ENCODE measurements around the gene ZNF236. TPM values are rescaled to one million over a fixed set of nuclear protein-coding genes. Genes with fewer than 3 reads are reported as not detected.

Gene ZNF236
- total RNA-seq, 2 donors from 2014 or later: 8.3 to 29.0 TPM

DNA sequence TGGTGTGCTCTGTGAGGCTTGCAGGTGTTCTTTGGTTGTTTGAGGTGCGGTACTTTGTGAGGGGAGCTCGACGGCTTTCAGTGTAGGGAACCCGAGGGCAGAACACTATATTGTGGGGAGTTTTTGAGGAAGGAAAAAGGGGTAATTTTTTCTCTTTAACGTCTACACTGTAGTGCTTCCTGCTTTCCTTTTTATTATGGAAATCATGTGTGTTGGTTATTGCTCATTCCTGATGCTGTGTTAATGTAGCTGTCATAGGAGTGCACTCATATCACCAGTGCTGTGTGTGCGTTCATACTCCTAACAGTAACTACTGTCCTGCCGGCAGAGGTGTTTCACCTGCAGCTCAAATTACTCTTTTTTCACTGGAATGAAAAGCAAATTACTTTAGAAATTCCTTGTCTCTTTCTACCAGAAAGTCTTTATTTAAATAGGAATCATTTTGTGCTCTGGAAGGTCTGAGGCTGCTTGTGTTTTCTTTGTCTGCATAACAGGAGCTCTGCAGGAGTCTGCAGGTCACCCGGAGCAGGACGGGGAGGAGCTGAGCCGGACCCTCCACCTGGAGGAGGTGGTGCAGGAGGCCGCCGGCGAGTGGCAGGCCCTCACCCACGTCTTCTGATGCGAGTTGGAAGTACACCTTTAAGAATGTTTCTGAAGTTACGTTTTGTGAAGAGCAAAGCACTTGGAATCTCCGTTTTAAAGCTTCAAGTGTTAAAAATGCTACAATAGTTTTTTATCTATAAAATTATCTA lies 145.5 kb downstream of the ZNF236 start:
- H3K9me3 ChIP-seq: no peaks in the 10 kb centered on the region
- H3K27ac ChIP-seq: no peak overlapping the region
- 65% methylated on average over 17 of the region's 17 CpGs for WGBS
- H3K4me1 ChIP-seq (replicated peaks): no peaks in the 10 kb centered on the region
- no peak for DNase-seq (ENCODE audit: low spot score)
- TF ChIP-seq, protein P1, sequence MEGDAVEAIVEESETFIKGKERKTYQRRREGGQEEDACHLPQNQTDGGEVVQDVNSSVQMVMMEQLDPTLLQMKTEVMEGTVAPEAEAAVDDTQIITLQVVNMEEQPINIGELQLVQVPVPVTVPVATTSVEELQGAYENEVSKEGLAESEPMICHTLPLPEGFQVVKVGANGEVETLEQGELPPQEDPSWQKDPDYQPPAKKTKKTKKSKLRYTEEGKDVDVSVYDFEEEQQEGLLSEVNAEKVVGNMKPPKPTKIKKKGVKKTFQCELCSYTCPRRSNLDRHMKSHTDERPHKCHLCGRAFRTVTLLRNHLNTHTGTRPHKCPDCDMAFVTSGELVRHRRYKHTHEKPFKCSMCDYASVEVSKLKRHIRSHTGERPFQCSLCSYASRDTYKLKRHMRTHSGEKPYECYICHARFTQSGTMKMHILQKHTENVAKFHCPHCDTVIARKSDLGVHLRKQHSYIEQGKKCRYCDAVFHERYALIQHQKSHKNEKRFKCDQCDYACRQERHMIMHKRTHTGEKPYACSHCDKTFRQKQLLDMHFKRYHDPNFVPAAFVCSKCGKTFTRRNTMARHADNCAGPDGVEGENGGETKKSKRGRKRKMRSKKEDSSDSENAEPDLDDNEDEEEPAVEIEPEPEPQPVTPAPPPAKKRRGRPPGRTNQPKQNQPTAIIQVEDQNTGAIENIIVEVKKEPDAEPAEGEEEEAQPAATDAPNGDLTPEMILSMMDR (IDR thresholded peaks at IDR 0.05): no peak
- TF ChIP-seq POLR2AphosphoS5 (IDR thresholded peaks at IDR 0.05) (no peak), POLR2A (IDR thresholded peaks at IDR 0.05) (no peak)
- H3K36me3 ChIP-seq: no peaks in the 10 kb centered on the region
- no peak overlapping the region for H3K4me3 ChIP-seq
- no peaks in the 10 kb centered on the region for H3K27me3 ChIP-seq (replicated peaks; ENCODE audit: insufficient read depth)
- intact Hi-C loops (cut with DNase I): no loop called here

DNA sequence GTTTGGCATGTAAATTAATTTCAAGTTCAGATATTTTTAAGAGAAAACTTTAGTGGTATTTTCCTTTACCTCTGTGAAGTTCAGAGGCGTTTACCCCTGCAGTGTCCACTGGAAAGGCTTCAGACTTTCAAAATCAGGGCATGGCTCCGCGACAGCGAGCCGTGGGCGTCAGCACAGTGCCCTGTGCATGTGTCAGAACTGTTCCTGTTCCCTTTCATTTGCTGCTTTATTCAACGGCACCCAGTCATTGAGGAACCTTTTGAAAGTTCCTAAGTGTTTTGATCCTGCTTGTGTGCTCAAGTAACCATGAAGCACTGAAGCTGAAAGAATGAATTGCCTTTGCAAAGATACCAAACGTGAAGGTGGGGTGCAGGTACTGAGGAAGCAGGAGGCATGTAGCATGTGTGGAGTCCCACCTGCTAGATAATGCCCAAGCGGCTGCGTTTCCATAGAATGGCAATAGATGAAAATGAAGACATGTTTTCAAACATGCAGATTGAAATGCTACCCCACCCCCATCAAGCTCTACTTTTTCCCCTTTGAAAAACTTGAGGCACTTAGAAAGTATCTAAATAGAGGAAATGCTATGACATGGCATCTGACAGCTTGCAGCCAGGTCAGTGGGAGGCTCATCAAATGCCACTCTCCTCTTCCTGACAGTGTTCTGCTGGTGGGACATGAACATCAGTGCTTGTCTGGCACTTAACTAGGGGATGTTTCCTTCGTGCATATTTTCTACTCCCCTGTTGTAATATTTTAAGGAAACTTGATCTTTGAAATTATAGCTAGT lies 148.6 kb downstream of the ZNF236 start:
- no peaks in the 10 kb centered on the region for H3K27me3 ChIP-seq (replicated peaks; ENCODE audit: insufficient read depth)
- H3K4me3 ChIP-seq: no peak overlapping the region
- H3K27ac ChIP-seq: no peak overlapping the region
- no peak for DNase-seq (ENCODE audit: low spot score)
- TF ChIP-seq POLR2A (IDR thresholded peaks at IDR 0.05): no peak
- TF ChIP-seq, protein P1 (IDR thresholded peaks at IDR 0.05): no peak
- no peak for TF ChIP-seq POLR2AphosphoS5 (IDR thresholded peaks at IDR 0.05)
- intact Hi-C loops (cut with DNase I): no loop called here
- H3K9me3 ChIP-seq: no peaks in the 10 kb centered on the region
- no peaks in the 10 kb centered on the region for H3K36me3 ChIP-seq
- no peaks in the 10 kb centered on the region for H3K4me1 ChIP-seq (replicated peaks)
- WGBS: 83% methylated on average over 11 of the region's 11 CpGs

DNA sequence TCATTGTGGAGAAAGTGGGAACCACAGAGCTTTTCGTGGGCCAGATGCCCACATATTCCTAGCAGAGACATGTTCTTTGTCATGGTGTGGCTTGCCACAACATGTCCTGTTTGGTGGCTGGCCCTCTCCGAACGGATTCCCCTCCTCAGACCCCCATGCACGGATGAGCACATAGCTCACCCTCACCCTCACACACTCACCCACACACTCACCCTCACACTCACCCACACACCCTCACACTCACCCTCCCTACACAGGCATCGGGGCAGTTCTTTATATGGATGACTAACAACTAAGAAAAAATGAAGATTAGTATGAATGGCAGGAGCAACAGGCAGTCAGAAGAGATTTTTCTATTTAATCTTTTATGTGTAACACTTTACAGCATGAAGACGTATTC lies 149.9 kb downstream of the ZNF236 start:
- no peak overlapping the region for H3K4me3 ChIP-seq
- WGBS: 59% methylated on average over 6 of the region's 6 CpGs
- H3K27ac ChIP-seq: no peak overlapping the region
- TF ChIP-seq, protein P1 (IDR thresholded peaks at IDR 0.05): no peak
- TF ChIP-seq POLR2A (IDR thresholded peaks at IDR 0.05) (no peak), POLR2AphosphoS5 (IDR thresholded peaks at IDR 0.05) (no peak)
- no peaks in the 10 kb centered on the region for H3K4me1 ChIP-seq (replicated peaks)
- H3K36me3 ChIP-seq: no peaks in the 10 kb centered on the region
- intact Hi-C loops (cut with DNase I): no loop called here
- no peak for DNase-seq (ENCODE audit: low spot score)
- H3K27me3 ChIP-seq (replicated peaks; ENCODE audit: insufficient read depth): no peaks in the 10 kb centered on the region
- no peaks in the 10 kb centered on the region for H3K9me3 ChIP-seq

DNA sequence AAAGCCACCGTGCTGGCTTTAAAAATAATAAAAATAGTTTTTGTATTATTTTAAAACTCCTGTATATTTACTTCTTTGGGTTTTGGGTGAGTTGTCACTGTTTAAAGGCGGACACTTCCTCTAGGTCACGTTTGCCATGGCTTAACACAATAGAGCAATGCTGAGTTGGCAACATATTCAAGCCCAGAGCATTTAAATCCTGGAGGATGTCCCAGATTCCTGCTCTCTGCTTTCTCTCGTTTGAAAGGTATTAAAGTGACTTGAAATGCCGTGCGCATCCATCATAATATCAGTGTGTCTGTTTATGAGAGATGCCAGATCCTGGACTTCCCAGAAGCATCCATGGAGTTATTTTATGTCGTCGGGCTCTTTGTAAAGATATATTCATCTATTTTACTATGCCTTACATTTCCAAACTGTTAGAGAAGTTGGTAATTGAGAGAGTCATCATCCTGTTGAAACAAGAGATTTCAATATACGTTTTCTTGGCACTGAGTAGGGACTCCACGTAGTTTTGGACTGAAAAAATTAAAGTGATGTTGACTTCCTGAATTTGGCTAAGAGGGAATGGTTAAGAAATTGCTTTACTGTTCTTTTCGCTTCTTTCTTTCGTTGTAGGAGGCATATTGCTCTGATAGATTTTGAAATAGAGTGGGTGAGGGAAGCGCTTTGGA lies 150.6 kb downstream of the ZNF236 start:
- Histone ChIP-seq H3K27ac (no peak overlapping the region), H3K4me3 (no peak overlapping the region), H3K4me1 (replicated peaks) (no peaks in the 10 kb centered on the region), H3K9me3 (no peaks in the 10 kb centered on the region), H3K36me3 (no peaks in the 10 kb centered on the region), H3K27me3 (replicated peaks; ENCODE audit: insufficient read depth) (no peaks in the 10 kb centered on the region)
- TF ChIP-seq, protein P1 (IDR thresholded peaks at IDR 0.05): no peak
- TF ChIP-seq POLR2AphosphoS5 (IDR thresholded peaks at IDR 0.05) (no peak), POLR2A (IDR thresholded peaks at IDR 0.05) (no peak)
- 38% methylated on average over 13 of the region's 13 CpGs for WGBS
- intact Hi-C loops (cut with DNase I): no loop called here
- no peak for DNase-seq (ENCODE audit: low spot score)
